H1 (cell line): ENCODE results near the gene RAB14. TPM values are rescaled to one million over a fixed set of nuclear protein-coding genes. Genes with fewer than 3 reads are reported as not detected.
A peak's percentile ranks its signal among the peaks of the same experiment; 100 is the strongest.

Experiments used
- CTCF ChIA-PET: fragments of 300-600 bp; sonication (Branson Sonifier 250); formaldehyde crosslinking; loops from one replicate; lab custom pipeline; 2021; ENCODE audit not compliant: partially characterized antibody; lab: Charles Lee
- POLR2A ChIA-PET: fragments of 300-600 bp; sonication (Branson Sonifier 250); formaldehyde crosslinking; loops from one replicate; lab custom pipeline; 2021; ENCODE audit warnings: inconsistent platforms; ENCODE audit not compliant: partially characterized antibody; lab: Charles Lee
- DNase-seq, 2 experiments: peaks; one replicate each; pipeline versions ENCODE4 v3.0.0 to v3.0.0-alpha.2; 2010 to 2022; ENCODE audit warnings: low spot score in 2 of 2, low read depth in 1 of 2, mixed read lengths in 1 of 2
- FAIRE-seq: peaks from 2 replicates; lab custom pipeline; 2011; peaks lifted over from hg19 to GRCh38; lab: Jason Lieb, UNC
- H2AFZ ChIP-seq: 2 replicates; pipeline ENCODE4 v1.8.1; 2012; ENCODE audit warnings: low read length, inconsistent platforms
- H2AK5ac ChIP-seq: 2 replicates; pipeline ENCODE4 v1.6.1; 2013; ENCODE audit warnings: low read depth, low read length
- H2BK120ac ChIP-seq: replicated peaks from 2 replicates; pipeline ENCODE3; 2013; ENCODE audit warnings: low read depth, low read length, inconsistent platforms
- H2BK12ac ChIP-seq: 2 replicates; pipeline ENCODE4 v1.6.1; 2013; ENCODE audit warnings: low read depth, low read length
- H2BK15ac ChIP-seq: 2 replicates; pipeline ENCODE4 v1.6.1; 2013; ENCODE audit warnings: low read length
- H2BK20ac ChIP-seq: 2 replicates; pipeline ENCODE4 v1.6.1; 2013; ENCODE audit warnings: low read length
- H2BK5ac ChIP-seq: 2 replicates; pipeline ENCODE4 v1.6.1; 2013; ENCODE audit warnings: low read depth, low read length
- H3K14ac ChIP-seq: 2 replicates; pipeline ENCODE4 v1.6.1; 2013; ENCODE audit warnings: inconsistent platforms; ENCODE audit not compliant: insufficient read length
- H3K18ac ChIP-seq: 2 replicates; pipeline ENCODE4 v1.6.1; 2013; ENCODE audit warnings: low read length; ENCODE audit errors: extremely low read depth
- H3K23ac ChIP-seq: 2 replicates; pipeline ENCODE4 v1.6.1; 2013; ENCODE audit warnings: inconsistent platforms; ENCODE audit not compliant: insufficient read length
- H3K23me2 ChIP-seq: 2 replicates; pipeline ENCODE4 v1.6.1; 2013; ENCODE audit warnings: low read depth, low read length
- H3K27ac ChIP-seq: 2 replicates; pipeline ENCODE4 v1.6.1; 2011; ENCODE audit warnings: low read depth, low read length, inconsistent platforms
- H3K27me3 ChIP-seq, 4 experiments: replicated peaks in 1 of 4; 1 replicate in 1 of 4; 2 replicates in 3 of 4; pipeline versions ENCODE4 v1.6.1 to v1.8.1; 2011 to 2013; ENCODE audit warnings: low read length in 3 of 4, mild to moderate bottlenecking in 3 of 4, inconsistent platforms in 2 of 4, mixed read lengths in 2 of 4, moderate library complexity in 1 of 4; ENCODE audit not compliant: control insufficient read depth in 3 of 4, insufficient read depth in 3 of 4; ENCODE audit errors: extremely low read depth in 1 of 4
- H3K36me3 ChIP-seq, 4 experiments: 2 replicates each; pipeline versions ENCODE4 v1.6.1 to v1.8.1; 2011 to 2013; ENCODE audit warnings: mild to moderate bottlenecking in 4 of 4, low read length in 3 of 4, moderate library complexity in 2 of 4, control low read depth in 1 of 4, inconsistent platforms in 1 of 4; ENCODE audit not compliant: insufficient read depth in 4 of 4, control insufficient read depth in 2 of 4
- H3K4ac ChIP-seq: replicated peaks from 2 replicates; pipeline ENCODE3; 2013; ENCODE audit warnings: low read length, low read depth, mixed read lengths, inconsistent platforms; ENCODE audit not compliant: insufficient read length
- H3K4me1 ChIP-seq, 4 experiments: replicated peaks in 1 of 4; 1 replicate in 1 of 4; 2 replicates in 3 of 4; pipeline versions ENCODE4 v1.6.1 to v1.8.1; 2011 to 2013; ENCODE audit warnings: low read length in 3 of 4, inconsistent platforms in 2 of 4, mixed read lengths in 1 of 4; ENCODE audit not compliant: insufficient read depth in 4 of 4, control insufficient read depth in 3 of 4
- H3K4me2 ChIP-seq, 2 experiments: 2 replicates each; pipeline versions ENCODE4 v1.6.1 to v1.8.1; 2011 to 2013; ENCODE audit warnings: low read depth in 2 of 2, low read length in 2 of 2, control low read depth in 1 of 2, inconsistent platforms in 1 of 2, mild to moderate bottlenecking in 1 of 2; ENCODE audit not compliant: insufficient read depth in 1 of 2
- H3K4me3 ChIP-seq, 4 experiments: fragments of 200-600, 300-600 bp in 1 of 4; sonication (generic), shearing (Covaris generic), sonication (Bioruptor Twin) in 1 of 4; 2 replicates each; pipeline versions ENCODE4 v1.5.1 to v1.8.1; 2011 to 2016; ENCODE audit warnings: low read length in 4 of 4, low read depth in 3 of 4, control low read depth in 2 of 4, inconsistent platforms in 2 of 4, mild to moderate bottlenecking in 2 of 4, mixed read lengths in 1 of 4, moderate library complexity in 1 of 4; ENCODE audit not compliant: insufficient read depth in 2 of 4; ENCODE audit errors: extremely low read depth in 1 of 4
- H3K56ac ChIP-seq: replicated peaks from 2 replicates; pipeline ENCODE3; 2013; ENCODE audit warnings: low read depth, mild to moderate bottlenecking, mixed read lengths, low read length, inconsistent platforms; ENCODE audit not compliant: insufficient read length
- H3K79me1 ChIP-seq: 2 replicates; pipeline ENCODE4 v1.6.1; 2013; ENCODE audit warnings: low read depth, low read length, control low read depth
- H3K79me2 ChIP-seq, 2 experiments: 2 replicates each; pipeline versions ENCODE4 v1.6.1 to v1.8.1; 2012 to 2013; ENCODE audit warnings: low read length in 2 of 2, mild to moderate bottlenecking in 2 of 2, inconsistent platforms in 1 of 2; ENCODE audit not compliant: insufficient read depth in 2 of 2, control insufficient read depth in 1 of 2
- H3K9ac ChIP-seq, 4 experiments: replicated peaks in 1 of 4; 1 replicate in 1 of 4; 2 replicates in 3 of 4; pipeline versions ENCODE4 v1.6.1 to v1.8.1; 2011 to 2013; ENCODE audit warnings: low read depth in 3 of 4, low read length in 3 of 4, control low read depth in 2 of 4, mild to moderate bottlenecking in 2 of 4, moderate library complexity in 2 of 4, inconsistent platforms in 1 of 4; ENCODE audit errors: extremely low read depth in 1 of 4
- H3K9me3 ChIP-seq, 2 experiments: 2 replicates each; pipeline versions ENCODE4 v1.6.1 to v1.8.1; 2012 to 2013; ENCODE audit warnings: mild to moderate bottlenecking in 2 of 2, moderate library complexity in 2 of 2, control low read depth in 1 of 2, inconsistent platforms in 1 of 2, low read depth in 1 of 2, low read length in 1 of 2, mixed read lengths in 1 of 2; ENCODE audit not compliant: insufficient read depth in 2 of 2
- H4K20me1 ChIP-seq, 2 experiments: replicated peaks in 1 of 2; 2 replicates each; pipeline versions ENCODE3 to v1.8.1; 2011 to 2013; ENCODE audit warnings: inconsistent platforms in 2 of 2, low read length in 2 of 2, mild to moderate bottlenecking in 1 of 2; ENCODE audit not compliant: insufficient read depth in 2 of 2, control insufficient read depth in 1 of 2
- H4K5ac ChIP-seq: 2 replicates; pipeline ENCODE4 v1.6.1; 2013; ENCODE audit warnings: low read length, low read depth, mixed read lengths, inconsistent platforms; ENCODE audit not compliant: insufficient read length
- H4K8ac ChIP-seq: 2 replicates; pipeline ENCODE4 v1.8.0; 2013; ENCODE audit warnings: mild to moderate bottlenecking, moderate library complexity, low read length, inconsistent platforms; ENCODE audit not compliant: insufficient read depth; ENCODE audit errors: extremely low read depth
- H4K91ac ChIP-seq: replicated peaks from 2 replicates; pipeline ENCODE3; 2013; ENCODE audit warnings: low read length, mixed read lengths, inconsistent platforms; ENCODE audit not compliant: insufficient read length
- ASH2L ChIP-seq: fragments of 200-600, 300-600 bp; sonication (generic); IDR thresholded peaks from one replicate; pipeline ENCODE4 v1.7.1; 2017; ENCODE audit warnings: low read length
- CBX5 ChIP-seq: fragments of 300-800, 300-1000 bp; sonication (generic); IDR thresholded peaks from 2 replicates; pipeline ENCODE4 v1.7.1; 2016; ENCODE audit warnings: antibody characterized with exemption, low read length, low read depth
- EGR1 ChIP-seq: IDR thresholded peaks from 2 replicates; pipeline ENCODE4 v1.6.1; 2011; ENCODE audit warnings: low read depth, low read length, borderline replicate concordance
- NRF1 ChIP-seq: IDR thresholded peaks from 2 replicates; pipeline ENCODE4 v1.6.1; 2011; ENCODE audit warnings: mild to moderate bottlenecking, low read depth, low read length, improper control_type of control experiment
- POLR2A ChIP-seq, 2 experiments: IDR thresholded peaks; 1 replicate in 1 of 2; 2 replicates in 1 of 2; pipeline ENCODE4 v1.6.1; 2011; ENCODE audit warnings: low read depth in 2 of 2, low read length in 2 of 2, mild to moderate bottlenecking in 2 of 2; ENCODE audit errors: control extremely low read depth in 1 of 2
- POLR2AphosphoS5 ChIP-seq: IDR thresholded peaks from 2 replicates; pipeline ENCODE4 v1.6.1; 2011; ENCODE audit warnings: low read depth, low read length
- SRF ChIP-seq: IDR thresholded peaks from 2 replicates; pipeline ENCODE4 v1.6.1; 2011; ENCODE audit warnings: mild to moderate bottlenecking, low read depth, low read length, moderate library complexity
- TBP ChIP-seq: IDR thresholded peaks from 2 replicates; pipeline ENCODE4 v1.6.1; 2011; ENCODE audit warnings: low read depth, low read length, improper control_type of control experiment
- WGBS, 2 experiments: shearing (Covaris generic) in 1 of 2; methylation state at CpG; one replicate each; pipeline versions ENCODE4 v1.1.6 to v1.1.7; 2013 to 2015; ENCODE audit warnings: low lambda C conversion rate in 2 of 2, mixed read lengths in 2 of 2, inconsistent platforms in 1 of 2, low coverage in 1 of 2, missing lambda C conversion rate in 1 of 2; ENCODE audit not compliant: insufficient replicate concordance in 2 of 2, insufficient coverage in 1 of 2, insufficient read length in 1 of 2; ENCODE audit errors: extremely low coverage in 1 of 2, missing lambda C conversion rate in 1 of 2; 5-methylcytosine and 5-hydroxymethylcytosine counted together
- polyA plus RNA-seq, 7 experiments: library from polyadenylated mRNA; depleted of rRNA in 3 of 7; stranded (reverse) in 5 of 7; unstranded in 2 of 7; fragments of >200 nt in 5 of 7; fragments of 200-250 nt in 2 of 7; gene quantifications; 1 replicate in 5 of 7; 2 replicates in 1 of 7; 4 replicates in 1 of 7; pipeline versions ENCODE4 v1.2.1 to v1.2.3, GENCODE V29; 2011 to 2013; ENCODE audit warnings: missing spikeins in 2 of 7, mixed read lengths in 2 of 7
- total RNA-seq: library from RNA; stranded (reverse); fragmentation: NEBNext Ultra II Directional; extraction: Animal tissue kit (Norgen Biotek cat#: 25700); gene quantifications from 2 replicates; pipeline ENCODE4 v1.2.1, GENCODE V29; 2021
- TF ChIP-seq, protein P1 (sequence below): IDR thresholded peaks from 2 replicates; pipeline ENCODE4 v1.6.1; 2011; ENCODE audit warnings: low read depth, mild to moderate bottlenecking, low read length; ENCODE audit not compliant: insufficient read depth

Gene RAB14
- total and polyA plus RNA-seq, 2 of the 8 experiments (the other 6 are each of a cell fraction or from before 2014, with no cell fraction given): 9.1 to 44.8 TPM

DNA sequence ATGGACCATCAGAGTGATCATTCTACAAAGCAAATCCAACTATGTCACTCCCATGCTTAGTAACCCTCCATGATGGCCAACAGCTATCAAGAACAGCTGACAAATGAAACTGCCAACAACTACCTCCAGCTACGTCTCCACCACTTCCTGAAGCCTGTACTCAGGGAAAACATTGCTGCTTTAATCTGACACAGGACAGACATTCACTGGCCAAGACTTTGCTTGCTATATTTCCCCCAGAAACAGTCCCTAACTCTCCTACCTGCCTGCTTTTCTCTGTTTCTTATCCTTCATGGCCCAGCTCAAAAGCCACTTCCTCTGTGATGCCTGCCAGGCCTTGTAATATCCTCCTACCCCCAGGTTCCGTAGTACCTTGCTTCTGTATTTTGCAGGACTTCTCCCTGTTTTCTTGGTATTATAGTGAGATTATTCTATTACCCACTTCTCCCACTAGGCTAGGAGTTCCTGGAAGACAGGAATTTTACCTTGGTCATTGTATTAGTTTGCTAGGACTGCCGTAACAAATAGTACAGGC lies 14.7 kb upstream of the RAB14 start:
- POLR2A ChIA-PET: no interaction called here
- Histone ChIP-seq H3K4me2 (no peak overlapping the region), H2BK5ac (no peak overlapping the region), H2AK5ac (no peak overlapping the region), H4K91ac (peak overlapping the region; percentile 15), H3K4me1 (peaks cover 6 to 18% (median 11%) of the 10 kb centered on the region in 4 experiments), H3K36me3 (no peaks in the 10 kb centered on the region), H3K18ac (no peak overlapping the region), H4K8ac (no peak overlapping the region), H3K27me3 (no peaks in the 10 kb centered on the region; a peak in 2 of 7 replicates), H3K23ac (no peak overlapping the region), H2BK12ac (no peak overlapping the region), H2BK15ac (0 out of 2 replicates have a peak overlapping the region, but pooled peaks have one; percentile 11), H3K9me3 (no peaks in the 10 kb centered on the region), H3K27ac (no peak overlapping the region), H2BK20ac (no peak overlapping the region), H4K20me1 (no peaks in the 10 kb centered on the region), H3K9ac (no peak overlapping the region), H3K4ac (no peak overlapping the region), H3K79me1 (no peaks in the 10 kb centered on the region), H4K5ac (no peak overlapping the region), H2BK120ac (no peak overlapping the region), H3K23me2 (no peaks in the 10 kb centered on the region), H2AFZ (no peak overlapping the region), H3K14ac (no peak overlapping the region), H3K79me2 (no peaks in the 10 kb centered on the region), H3K4me3 (no peak overlapping the region), H3K56ac (no peak overlapping the region)
- FAIRE-seq (no peak), DNase-seq (peak in 1 of 2 experiments; percentile 32)
- WGBS, 2 experiments: 97% methylated on average over 3 of the region's 3 CpGs; no CpG with 5 or more reads in 1 of the 2 experiments
- TF ChIP-seq ASH2L: no peak
- TF ChIP-seq, protein P1, sequence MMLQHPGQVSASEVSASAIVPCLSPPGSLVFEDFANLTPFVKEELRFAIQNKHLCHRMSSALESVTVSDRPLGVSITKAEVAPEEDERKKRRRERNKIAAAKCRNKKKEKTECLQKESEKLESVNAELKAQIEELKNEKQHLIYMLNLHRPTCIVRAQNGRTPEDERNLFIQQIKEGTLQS: no peak
- no peak for TF ChIP-seq CBX5
- TF ChIP-seq POLR2A (IDR thresholded peaks at IDR 0.05; ENCODE audit: control extremely low read depth in 1 of 2, low read depth in 2 of 2, low read length in 2 of 2): no peak
- no peak for TF ChIP-seq TBP
- no peak for TF ChIP-seq POLR2AphosphoS5
- no peak for TF ChIP-seq SRF
- TF ChIP-seq NRF1: no peak
- TF ChIP-seq EGR1: no peak
- CTCF ChIA-PET: interaction anchor here (0.6 to 3.0 kb wide), 10 partner anchors 8 to 161 kb away, joined by 3 to 17 read pairs (median 3); partner anchors contain the start of gene GSN
